Activated CD4-positive, alpha-beta T cell treated with anti-CD3 and anti-CD28 coated beads for 1 hour (primary cell): ENCODE results near the gene OR10D3.
"Not testable (repeated sequence)": the region's sequence is repeated elsewhere in the genome, so short reads cannot be mapped to it uniquely, and the experiment has no call there.

Source experiments
- DNase-seq: peaks from one replicate; pipeline ENCODE4 v3.0.0-alpha.2; 2020

The OR10D3 gene

DNA sequence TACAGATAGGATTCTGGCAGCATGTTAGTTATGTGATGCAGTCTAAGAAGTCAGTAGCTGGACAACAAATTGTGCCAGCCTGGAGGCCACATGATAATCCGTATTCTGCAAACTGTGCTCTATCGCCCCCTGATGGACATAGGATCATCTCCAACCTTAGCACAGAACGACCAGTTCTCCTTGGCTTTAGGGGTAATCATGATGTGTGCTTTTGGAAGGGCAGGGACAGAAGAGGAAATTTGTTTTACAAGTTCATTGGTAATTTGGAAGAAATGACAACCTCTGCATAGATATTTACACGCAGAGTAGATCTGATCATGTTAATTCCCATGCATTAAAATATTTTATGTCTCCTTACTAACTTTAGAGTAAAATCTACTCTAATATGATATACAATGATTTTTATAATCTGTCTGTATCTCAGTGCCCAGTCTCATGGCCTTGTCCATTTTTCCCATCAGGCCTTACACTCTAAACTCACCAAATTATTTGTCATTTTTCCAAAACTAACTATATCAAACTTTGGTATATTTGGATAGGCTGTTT lies 12.1 kb downstream of the OR10D3 start:
- no peak for DNase-seq

DNA sequence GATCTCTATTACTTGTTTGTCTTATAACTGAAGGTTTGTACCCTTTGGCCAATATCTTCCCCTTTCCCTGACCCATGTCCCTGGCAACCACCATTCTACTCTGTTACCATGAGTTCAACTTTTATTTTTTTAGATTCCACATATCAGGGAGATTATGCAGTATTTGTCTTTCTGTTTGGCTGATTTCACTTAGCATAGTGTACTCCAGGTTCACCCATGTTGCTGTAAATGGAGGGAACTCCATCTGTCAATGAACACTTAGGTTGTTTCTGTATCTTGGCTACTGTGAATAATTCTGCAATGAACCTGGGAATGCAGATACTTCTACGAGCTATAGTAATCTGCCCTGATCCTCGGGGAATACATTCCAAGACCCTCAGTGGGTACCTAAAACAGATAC lies 14.9 kb downstream of the OR10D3 start:
- DNase-seq, result no peak

DNA sequence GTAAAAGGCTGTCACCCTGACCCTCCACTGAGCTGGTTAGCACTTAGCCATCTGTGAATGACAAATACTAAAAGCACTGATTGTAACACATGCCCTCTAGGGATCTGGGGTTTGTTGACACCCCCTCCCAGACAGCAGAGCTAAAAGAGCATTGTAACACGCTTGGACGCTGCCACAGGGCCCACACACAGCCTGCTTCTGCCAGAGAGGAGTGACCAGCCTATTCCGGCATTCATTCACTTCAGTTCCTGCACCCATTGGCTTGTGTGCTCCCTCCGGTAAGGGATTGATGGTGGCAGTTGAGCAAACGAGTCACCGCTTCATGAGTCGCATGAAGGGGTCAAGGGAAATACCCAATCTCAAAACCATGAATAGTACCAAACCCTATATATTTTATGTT lies 15.8 kb downstream of the OR10D3 start:
- no peak for DNase-seq

DNA sequence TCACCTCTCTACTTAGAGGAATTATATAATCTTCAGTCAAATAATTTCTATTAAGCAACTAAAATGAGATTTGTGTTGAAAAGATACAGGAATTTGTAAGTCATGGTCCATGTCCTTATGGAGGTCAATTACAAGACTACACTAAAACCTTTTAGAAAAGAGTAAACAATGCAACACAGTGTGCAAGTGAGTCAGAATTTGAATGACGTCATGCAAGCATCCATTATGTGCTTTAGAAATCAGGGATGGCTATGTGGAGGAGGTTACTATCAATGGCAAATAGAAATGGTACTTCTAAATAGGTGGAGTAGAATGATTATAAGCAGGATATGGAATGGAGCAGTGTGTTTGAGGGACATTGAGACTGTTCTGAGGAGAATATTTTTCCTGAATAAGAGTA lies 16.6 kb downstream of the OR10D3 start:
- no peak for DNase-seq

DNA sequence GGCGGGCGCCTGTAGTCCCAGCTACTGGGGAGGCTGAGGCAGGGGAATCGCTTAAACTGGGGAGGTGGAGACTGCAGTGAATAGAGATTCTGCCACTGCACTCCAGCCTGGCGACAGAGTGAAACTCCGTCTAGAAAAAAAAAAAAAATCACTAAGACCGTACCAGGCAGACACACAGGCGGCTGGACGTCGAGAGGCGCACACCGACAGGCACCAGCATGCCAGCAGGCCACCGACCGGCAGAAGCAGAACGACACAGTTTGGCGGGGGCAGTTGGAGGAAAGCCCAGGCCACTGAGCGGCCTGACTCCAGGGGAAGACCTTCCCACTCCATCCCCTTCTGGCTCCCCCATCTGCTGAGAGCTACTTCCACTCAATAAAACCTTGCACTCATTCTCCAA lies 17.5 kb downstream of the OR10D3 start:
- no peak for DNase-seq

DNA sequence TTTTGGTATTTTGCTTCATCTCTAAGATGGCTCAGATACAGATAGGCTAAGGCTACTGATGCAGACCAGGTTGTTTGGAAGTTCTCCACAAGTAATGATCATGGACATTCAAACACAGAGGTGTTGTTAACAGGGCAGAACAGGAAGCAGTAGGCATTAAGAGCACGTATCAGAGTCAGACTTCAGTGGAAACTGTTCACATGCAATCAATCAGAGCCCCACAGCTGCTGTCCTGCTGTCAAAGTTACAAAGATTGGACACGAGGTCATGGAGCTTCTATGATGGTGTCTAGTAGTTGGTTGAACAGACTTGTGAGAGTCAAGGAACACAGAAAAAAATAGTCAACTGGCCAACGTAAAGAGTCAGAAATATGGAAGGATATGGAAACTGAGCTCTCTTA lies 19.8 kb downstream of the OR10D3 start:
- DNase-seq, result no peak

DNA sequence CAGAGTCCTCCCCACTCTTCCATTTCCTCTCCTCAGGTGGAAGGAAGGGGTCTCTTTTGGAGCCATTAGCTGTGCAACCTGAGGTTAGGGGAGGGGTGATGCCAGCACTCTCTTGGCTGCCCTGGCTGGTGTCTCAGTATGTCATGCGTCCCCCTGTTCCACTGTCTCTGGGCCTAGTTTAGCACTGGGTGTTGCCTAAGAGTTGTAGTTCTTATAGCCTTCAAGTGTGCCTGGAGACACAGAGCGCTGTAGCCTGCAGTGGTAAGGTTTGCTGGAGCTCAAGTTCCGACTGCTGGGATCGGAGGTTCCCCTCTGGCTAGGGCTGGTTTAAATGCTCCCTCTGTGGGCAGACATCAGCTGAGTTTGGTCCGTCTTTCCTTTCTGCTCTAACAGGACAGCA lies 20.9 kb downstream of the OR10D3 start:
- DNase-seq, result no peak

DNA sequence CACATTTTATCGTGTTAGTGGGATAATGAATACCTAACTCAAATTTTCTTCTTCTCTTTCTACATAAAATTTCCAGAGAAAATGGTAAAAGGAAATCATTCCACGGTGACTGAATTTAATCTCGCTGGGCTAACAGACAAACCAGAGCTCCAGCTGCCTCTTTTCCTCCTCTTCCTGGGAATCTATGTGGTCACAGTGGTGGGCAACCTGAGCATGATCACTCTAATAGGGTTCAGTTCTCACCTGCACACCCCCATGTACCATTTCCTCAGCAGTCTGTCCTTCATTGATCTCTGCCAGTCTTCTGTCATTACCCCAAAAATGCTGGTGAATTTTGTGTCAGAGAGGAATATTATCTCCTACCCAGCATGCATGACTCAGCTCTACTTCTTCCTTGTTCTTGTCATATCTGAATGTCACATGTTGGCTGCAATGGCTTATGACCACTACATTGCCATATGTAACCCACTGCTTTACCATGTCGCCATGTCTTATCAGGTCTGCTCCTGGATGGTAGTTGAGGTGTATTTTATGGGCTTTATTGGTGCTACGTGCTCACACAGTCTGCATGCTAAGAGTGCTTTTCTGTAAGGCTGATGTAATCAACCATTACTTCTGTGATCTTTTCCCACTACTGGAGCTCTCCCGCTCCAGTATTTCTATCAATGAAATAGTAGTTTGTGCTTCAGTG lies 24.1 kb downstream of the OR10D3 start:
- DNase-seq, result no peak

DNA sequence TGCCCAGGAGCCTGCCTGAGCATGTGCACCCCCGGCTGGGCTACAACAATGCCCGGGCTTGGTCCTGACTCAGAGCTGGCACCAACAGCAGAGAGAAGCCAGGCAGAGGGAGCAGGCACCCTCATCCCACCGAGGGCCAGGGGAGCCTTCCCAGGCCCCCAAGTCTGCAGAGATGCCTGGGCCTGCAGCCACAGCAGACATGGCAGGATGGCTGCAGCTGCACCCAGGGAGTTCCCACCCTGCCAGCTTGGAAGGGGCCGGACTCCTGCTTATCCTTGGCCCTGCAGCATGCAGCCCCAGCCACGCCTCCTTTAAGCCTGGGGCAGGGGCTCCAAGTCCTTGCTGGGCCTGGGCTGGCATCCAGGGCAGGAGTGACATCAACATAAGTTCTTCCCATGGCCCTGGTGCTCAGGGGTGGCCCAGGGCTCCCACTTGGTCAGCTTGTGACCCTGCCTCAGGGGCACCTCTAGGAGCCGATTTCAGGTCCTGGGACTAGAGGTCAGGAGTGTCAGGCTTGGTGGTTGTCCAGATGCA lies 26.7 kb downstream of the OR10D3 start:
- DNase-seq, result no peak

DNA sequence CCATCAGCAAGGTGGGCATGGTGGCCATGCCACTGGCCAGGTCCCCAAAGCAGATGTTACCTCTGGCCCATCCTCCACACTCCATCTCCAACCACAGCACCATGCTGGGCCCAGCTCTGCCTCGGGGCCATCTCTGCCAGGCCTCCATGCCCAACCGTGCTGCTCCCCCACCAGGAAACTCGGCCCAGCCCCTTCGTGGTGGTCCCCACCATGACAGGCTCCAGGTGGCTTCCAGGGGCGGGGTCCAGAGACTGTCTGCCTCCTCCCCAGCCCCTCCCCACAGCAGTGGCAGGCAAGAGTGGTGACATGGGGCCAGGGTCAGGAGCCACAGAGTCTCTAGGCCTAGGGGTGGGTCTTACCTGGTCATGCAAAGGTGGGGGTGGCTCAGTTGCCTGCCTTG lies 27.3 kb downstream of the OR10D3 start:
- no peak for DNase-seq

DNA sequence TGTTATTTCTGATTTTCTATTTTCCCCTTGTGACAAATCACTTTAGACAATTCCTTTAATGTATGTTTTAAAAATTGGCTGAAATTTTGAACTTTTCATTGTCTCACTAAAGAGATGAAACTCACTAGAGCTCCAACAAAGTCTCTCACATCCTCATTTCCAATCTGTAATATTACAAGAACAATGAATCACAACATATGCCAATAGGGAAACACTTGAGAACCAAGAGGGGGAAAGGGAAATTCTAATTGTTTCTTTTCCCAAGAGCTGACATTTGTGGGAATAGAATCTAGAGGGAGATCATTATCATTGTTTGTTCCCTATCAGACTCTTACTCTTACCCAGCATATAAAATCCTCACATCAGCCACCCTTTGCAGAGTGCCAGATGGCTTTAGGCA lies 28.2 kb downstream of the OR10D3 start:
- DNase-seq, result no peak

DNA sequence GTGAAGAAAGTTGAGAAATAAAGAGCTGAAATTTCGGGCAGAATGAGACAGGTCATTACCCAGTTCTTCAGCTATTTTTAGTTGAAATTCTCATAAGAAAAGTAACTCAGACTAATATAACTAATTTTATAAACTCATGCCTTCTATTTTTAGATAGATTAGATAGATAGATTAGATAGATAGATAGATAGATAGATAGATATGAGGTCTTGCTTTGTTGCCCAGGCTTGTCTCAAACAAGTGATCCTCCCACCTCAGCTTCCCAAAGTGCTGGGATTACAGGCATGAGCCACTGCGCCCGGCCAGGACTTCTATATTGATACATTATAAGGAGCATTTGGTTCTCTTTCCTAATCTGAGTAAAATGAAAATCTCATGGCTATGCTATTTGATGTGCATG lies 30.9 kb downstream of the OR10D3 start:
- DNase-seq, result no peak

DNA sequence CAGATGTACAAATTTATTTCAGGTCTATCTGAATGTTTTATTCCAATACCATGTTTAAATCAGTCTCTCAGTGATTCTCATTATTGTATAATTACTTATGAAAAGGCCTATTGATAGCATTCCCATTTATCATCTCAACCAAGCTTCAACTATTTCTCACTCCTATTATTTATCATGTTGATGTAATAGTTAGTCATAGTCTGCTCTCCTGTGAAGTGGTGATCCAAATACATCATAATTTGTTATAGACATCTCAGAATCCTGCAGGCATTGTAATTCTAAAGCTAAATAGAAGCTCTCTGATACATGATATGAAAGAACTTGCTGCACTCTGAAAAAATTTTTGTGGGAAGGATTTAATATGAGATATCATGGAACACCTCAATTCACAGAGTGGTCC lies 36.0 kb downstream of the OR10D3 start:
- no peak for DNase-seq

DNA sequence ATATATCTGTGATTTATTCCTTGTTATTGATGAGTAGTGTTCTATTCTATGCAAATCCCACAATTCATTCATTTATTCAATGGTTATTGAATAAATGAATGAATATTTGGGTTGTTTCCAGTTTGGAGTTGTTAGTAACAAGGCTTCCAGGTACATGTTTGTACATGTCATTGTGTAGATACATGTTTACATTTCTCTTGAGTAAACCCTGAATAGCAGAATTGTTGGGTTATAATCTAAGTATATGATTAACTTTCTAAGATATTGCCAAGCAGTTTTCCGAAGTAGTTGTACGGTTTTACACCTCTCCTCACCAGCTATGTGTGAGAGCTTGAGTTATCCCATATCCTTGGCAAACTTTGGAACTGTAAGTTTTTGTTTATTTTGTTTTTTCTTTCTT lies 39.3 kb downstream of the OR10D3 start:
- no peak for DNase-seq

DNA sequence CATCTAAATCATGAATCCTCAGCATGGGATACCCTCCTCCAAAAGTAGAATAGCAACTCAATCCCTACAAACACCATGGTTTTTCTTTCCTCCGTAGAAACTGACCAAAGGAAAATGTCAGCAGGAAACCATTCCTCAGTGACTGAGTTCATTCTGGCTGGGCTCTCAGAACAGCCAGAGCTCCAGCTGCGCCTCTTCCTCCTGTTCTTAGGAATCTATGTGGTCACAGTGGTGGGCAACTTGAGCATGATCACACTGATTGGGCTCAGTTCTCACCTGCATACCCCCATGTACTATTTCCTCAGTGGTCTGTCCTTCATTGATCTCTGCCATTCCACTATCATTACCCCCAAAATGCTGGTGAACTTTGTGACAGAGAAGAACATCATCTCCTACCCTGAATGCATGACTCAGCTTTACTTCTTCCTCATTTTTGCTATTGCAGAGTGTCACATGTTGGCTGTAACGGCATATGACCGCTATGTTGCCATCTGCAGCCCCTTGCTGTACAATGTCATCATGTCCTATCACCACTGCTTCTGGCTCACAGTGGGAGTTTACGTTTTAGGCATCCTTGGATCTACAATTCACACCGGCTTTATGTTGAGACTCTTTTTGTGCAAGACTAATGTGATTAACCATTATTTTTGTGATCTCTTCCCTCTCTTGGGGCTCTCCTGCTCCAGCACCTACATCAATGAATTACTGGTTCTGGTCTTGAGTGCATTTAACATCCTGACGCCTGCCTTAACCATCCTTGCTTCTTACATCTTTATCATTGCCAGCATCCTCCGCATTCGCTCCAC lies 41.7 kb downstream of the OR10D3 start:
- not testable (repeated sequence) for DNase-seq

DNA sequence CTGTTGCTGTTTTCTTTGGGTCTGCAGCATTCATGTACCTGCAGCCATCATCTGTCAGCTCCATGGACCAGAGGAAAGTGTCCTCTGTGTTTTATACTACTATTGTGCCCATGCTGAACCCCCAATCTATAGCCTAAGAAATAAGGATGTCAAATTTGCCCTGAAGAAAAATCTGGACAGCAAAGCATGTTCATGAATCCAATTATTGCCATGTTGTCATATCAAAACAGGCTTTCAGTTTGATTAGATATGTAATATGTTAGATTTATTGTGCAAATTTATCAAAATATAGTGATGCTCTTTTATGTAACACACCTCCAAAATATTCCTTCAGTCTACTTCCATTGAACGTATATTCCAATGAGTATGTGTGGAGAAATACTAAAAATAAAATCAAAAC lies 42.3 kb downstream of the OR10D3 start:
- DNase-seq, result no peak

DNA sequence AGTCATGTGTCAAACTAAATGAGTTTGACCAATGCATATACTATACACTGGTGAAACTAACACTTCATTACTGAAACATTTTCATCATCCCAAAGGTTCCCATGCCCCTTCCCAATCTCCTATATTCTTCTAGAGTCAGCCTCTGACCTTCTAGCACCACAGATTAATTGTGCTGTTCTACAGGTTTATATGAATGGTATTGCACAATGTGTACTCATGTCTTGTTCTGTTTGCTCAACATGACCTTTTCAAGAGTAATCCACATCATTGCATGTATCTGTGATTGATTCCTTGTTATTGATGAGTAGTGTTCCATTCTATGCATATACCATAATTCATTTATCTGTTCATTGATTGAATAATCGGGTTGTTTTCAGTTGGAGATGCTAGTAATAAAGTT lies 50.2 kb downstream of the OR10D3 start:
- no peak for DNase-seq
